OCI-LY1 (cell line): ENCODE measurements around the gene NHP2.

Experiments
- H2AFZ ChIP-seq: fragments of 200-600 bp; sonication (generic), shearing (Covaris generic); 2 replicates; pipeline ENCODE4 v1.6.0; 2014; ENCODE audit warnings: antibody characterized with exemption, mild to moderate bottlenecking, low read length
- H3F3A ChIP-seq: fragments of 200-600 bp; sonication (generic), shearing (Covaris generic); 2 replicates; pipeline ENCODE4 v1.6.0; 2014; ENCODE audit warnings: mild to moderate bottlenecking, antibody characterized with exemption, low read length, moderate library complexity; ENCODE audit not compliant: insufficient read depth
- H3K27ac ChIP-seq: fragments of 200-600 bp; sonication (generic); 2 replicates; pipeline ENCODE4 v1.5.1; 2014; ENCODE audit warnings: low read length, mixed run types, mild to moderate bottlenecking, low read depth; ENCODE audit not compliant: poor library complexity, severe bottlenecking
- H3K27me3 ChIP-seq: fragments of 200-600 bp; sonication (generic); 2 replicates; pipeline ENCODE4 v1.6.0; 2014; ENCODE audit warnings: antibody characterized with exemption, mild to moderate bottlenecking, low read length, moderate library complexity; ENCODE audit not compliant: insufficient read depth
- H3K36me3 ChIP-seq: fragments of 200-600 bp; sonication (generic); 2 replicates; pipeline ENCODE4 v1.6.1; 2014; ENCODE audit warnings: mild to moderate bottlenecking, antibody characterized with exemption, low read length, moderate library complexity, mixed read lengths; ENCODE audit not compliant: insufficient read depth
- H3K4me1 ChIP-seq: fragments of 200-600 bp; sonication (generic); 2 replicates; pipeline ENCODE4 v1.5.1; 2014; ENCODE audit warnings: mild to moderate bottlenecking, low read length, moderate library complexity; ENCODE audit not compliant: insufficient read depth, severe bottlenecking
- H3K4me2 ChIP-seq: fragments of 200-600 bp; sonication (generic), shearing (Covaris generic); 2 replicates; pipeline ENCODE4 v1.6.1; 2014; ENCODE audit warnings: low read length
- H3K4me3 ChIP-seq: fragments of 200-600 bp; sonication (generic); 2 replicates; pipeline ENCODE4 v1.5.1; 2014; ENCODE audit warnings: low read length, low read depth, mild to moderate bottlenecking, mixed read lengths; ENCODE audit not compliant: poor library complexity, severe bottlenecking
- H3K79me2 ChIP-seq: fragments of 200-600 bp; shearing (Covaris generic); 2 replicates; pipeline ENCODE4 v1.6.1; 2016; ENCODE audit warnings: mixed run types, low read length, mixed read lengths; ENCODE audit not compliant: insufficient read depth
- H3K9ac ChIP-seq: fragments of 200-600 bp; sonication (generic), shearing (Covaris generic); 2 replicates; pipeline ENCODE4 v1.6.1; 2014; ENCODE audit warnings: mild to moderate bottlenecking, low read length, mixed read lengths
- H3K9me2 ChIP-seq: fragments of 200-600 bp; sonication (generic), shearing (Covaris generic); 2 replicates; pipeline ENCODE4 v1.6.1; 2014; ENCODE audit warnings: low read depth, mild to moderate bottlenecking, low read length, mixed read lengths
- H3K9me3 ChIP-seq: fragments of 200-600 bp; shearing (Covaris generic); 2 replicates; pipeline ENCODE4 v1.6.1; 2014; ENCODE audit warnings: low read length, mixed read lengths
- H4K20me1 ChIP-seq: fragments of 200-600 bp; sonication (generic), shearing (Covaris generic); 2 replicates; pipeline ENCODE4 v1.6.0; 2016; ENCODE audit warnings: mild to moderate bottlenecking, low read length; ENCODE audit not compliant: insufficient read depth
- EZH2 ChIP-seq: fragments of 200-600 bp; sonication (generic), shearing (Covaris generic); IDR thresholded peaks from 2 replicates; pipeline ENCODE4 v1.8.0; 2017; ENCODE audit warnings: borderline replicate concordance, mixed run types, mild to moderate bottlenecking, antibody characterized with exemption, low read length, moderate library complexity, mixed read lengths
- TF ChIP-seq, protein P1 (sequence below): fragments of 200-600 bp; sonication (generic), shearing (Covaris generic); IDR thresholded peaks from 2 replicates; pipeline ENCODE4 v1.5.1; 2017; ENCODE audit warnings: mild to moderate bottlenecking, antibody characterized with exemption, low read length, moderate library complexity, mixed read lengths

NHP2 gene

DNA sequence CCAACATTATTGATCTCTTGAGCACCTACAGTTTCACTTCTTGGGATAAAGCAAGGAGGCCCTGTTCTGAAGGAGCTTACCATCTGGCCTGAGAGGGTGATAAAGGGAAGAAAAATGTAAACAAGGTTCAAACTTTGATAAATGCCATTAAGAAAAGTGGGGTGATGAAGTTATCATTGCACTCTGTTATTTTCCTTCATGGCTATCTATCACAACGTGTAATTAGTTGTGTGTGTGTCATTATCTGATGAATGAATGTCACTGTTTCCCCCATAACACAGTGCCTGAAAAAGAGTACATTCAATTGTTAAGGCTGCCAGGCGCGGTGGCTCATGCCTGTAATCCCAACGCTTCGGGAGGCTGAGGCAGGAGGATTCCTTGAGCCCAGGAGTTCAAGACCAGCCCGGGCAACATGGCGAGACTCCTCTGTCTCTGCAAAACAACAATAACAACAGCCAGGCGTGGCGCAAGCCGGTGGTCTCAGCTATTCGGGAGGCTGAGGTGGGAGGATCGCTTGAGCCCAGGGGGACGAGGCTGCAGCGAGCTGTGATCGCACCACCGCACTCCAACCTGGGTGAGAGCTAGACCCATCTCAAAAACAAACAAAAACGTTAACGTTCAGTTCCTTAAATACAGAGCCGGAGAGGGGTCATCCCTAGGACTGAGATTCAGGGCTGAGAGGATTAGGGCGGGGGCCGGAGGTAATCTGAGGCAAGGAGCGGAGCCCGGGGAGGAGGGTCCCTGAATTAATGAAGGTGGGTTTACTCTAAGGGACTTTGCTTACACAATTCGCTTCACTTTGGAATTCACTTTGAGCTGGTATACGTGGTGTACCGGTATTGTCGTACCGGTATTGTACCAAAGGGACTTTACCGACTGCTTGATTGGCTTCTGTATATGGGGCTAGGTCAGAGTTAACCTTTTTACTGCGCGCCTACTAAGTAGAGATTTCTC, 917 bp downstream of the NHP2 start:
- Histone ChIP-seq H3K4me2 (peak overlapping the region; percentile 85), H3K9ac (peak overlapping the region; percentile 88), H2AFZ (no peak overlapping the region), H4K20me1 (no peaks in the 10 kb centered on the region), H3K36me3 (peaks cover 51% of the 10 kb centered on the region), H3K79me2 (peaks cover 6% of the 10 kb centered on the region; the same call in 1 of the 2 replicates), H3K27ac (peak overlapping the region; percentile 13), H3F3A (no peaks in the 10 kb centered on the region), H3K4me1 (peaks cover 29% of the 10 kb centered on the region), H3K9me3 (no peaks in the 10 kb centered on the region), H3K27me3 (no peaks in the 10 kb centered on the region), H3K9me2 (no peaks in the 10 kb centered on the region), H3K4me3 (peak overlapping the region; percentile 74)
- TF ChIP-seq, protein P1, sequence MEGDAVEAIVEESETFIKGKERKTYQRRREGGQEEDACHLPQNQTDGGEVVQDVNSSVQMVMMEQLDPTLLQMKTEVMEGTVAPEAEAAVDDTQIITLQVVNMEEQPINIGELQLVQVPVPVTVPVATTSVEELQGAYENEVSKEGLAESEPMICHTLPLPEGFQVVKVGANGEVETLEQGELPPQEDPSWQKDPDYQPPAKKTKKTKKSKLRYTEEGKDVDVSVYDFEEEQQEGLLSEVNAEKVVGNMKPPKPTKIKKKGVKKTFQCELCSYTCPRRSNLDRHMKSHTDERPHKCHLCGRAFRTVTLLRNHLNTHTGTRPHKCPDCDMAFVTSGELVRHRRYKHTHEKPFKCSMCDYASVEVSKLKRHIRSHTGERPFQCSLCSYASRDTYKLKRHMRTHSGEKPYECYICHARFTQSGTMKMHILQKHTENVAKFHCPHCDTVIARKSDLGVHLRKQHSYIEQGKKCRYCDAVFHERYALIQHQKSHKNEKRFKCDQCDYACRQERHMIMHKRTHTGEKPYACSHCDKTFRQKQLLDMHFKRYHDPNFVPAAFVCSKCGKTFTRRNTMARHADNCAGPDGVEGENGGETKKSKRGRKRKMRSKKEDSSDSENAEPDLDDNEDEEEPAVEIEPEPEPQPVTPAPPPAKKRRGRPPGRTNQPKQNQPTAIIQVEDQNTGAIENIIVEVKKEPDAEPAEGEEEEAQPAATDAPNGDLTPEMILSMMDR = no peak
- TF ChIP-seq EZH2 = no peak

DNA sequence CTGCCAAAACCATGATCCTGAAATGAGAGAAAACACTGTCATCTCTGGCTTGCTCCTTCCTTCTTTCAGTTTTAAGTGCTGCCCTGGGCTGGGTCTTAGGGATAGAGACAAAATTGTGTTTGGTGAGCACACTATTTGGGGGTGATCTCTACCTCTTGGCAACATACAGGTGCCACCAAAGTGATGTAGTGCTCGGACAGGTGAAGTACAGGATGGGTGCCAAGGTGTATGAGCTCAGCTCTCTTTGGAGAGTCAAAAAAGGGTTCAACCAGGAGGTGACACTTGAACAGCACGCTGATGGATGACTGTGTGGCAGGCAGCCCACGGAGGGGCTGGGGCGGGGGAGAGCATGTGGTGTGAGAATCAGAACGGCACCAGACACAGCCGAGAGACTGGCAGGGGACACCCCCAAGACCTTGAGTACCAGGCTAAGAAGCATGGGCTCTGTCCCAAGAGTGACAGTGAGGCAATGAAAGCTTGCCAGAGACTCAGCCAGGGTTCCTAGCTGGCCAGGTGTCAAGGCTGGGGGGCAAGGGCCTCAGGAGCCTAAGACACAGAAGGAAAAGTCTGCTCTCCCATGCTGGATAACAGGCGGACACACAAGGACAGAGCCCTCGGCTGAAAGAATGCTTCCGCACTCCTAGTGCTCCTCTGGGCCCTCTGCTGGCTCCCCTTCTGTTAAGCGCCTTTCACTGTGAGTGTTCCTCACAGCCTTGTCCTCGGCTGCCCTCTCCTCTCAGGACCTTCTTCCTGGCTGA, 2.5 kb downstream of the NHP2 start:
- Histone ChIP-seq H3K9ac (no peak overlapping the region; the same call in 1 of the 2 replicates), H3K9me3 (no peaks in the 10 kb centered on the region), H3K9me2 (no peaks in the 10 kb centered on the region), H3K79me2 (peaks cover 6% of the 10 kb centered on the region; the same call in 1 of the 2 replicates), H2AFZ (no peak overlapping the region), H3K27me3 (no peaks in the 10 kb centered on the region), H3K4me2 (peak overlapping the region; percentile 85; the same call in 1 of the 2 replicates), H3K4me3 (no peak overlapping the region), H3F3A (no peaks in the 10 kb centered on the region), H4K20me1 (no peaks in the 10 kb centered on the region), H3K4me1 (peaks cover 29% of the 10 kb centered on the region), H3K27ac (no peak overlapping the region), H3K36me3 (peaks cover 67% of the 10 kb centered on the region)
- TF ChIP-seq, protein P1 = peak; percentile 12; the same call in 1 of the 2 replicates
- TF ChIP-seq EZH2 = no peak

DNA sequence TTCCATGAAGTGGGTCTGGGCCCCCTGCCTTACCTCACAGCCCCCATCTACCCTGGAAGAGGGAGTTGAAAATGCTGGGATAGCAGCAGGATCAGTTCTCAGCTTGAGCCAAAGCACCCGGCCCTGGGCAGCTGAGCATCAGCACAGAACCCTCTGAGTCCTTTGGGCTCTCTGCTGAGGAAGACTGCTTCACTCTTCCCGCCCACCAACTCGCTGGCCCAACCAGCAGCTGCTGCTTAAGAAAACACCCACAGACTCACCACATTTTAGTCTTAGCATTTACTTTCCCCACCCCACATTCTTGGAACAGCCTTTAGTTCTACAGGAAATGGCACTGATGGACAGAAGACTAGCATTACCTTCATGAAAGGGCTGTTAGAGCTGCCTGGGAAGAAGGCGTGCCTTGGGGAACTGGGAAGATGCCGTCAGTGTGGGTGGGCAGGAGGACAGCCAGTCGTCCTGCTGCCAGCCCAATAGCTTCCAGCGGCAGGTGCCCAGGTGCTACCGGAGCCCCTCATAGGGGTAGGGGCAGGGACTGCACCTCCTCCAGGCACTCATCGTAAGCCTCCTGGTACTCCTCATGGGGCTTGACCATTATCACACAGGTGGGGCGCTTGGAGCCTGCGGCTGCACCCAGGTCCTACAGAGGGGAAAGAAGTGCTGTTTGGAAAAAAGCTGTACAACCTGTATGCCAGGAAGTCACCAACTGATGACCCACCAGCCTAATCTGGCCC, 4.3 kb downstream of the NHP2 start:
- H4K20me1 ChIP-seq = no peaks in the 10 kb centered on the region
- no peak for TF ChIP-seq EZH2
- TF ChIP-seq, protein P1 = no peak

More for the DNA sequence above, 4.3 kb downstream of the NHP2 start:
- H3K9me2 ChIP-seq = no peaks in the 10 kb centered on the region
- H3F3A ChIP-seq = no peaks in the 10 kb centered on the region
- H3K79me2 ChIP-seq = peaks cover 6% of the 10 kb centered on the region; the same call in 1 of the 2 replicates
- H3K9me3 ChIP-seq = no peaks in the 10 kb centered on the region
- H3K4me1 ChIP-seq = peaks cover 14% of the 10 kb centered on the region
- peaks cover 80% of the 10 kb centered on the region for H3K36me3 ChIP-seq
- no peak overlapping the region for H3K4me3 ChIP-seq
- H3K27ac ChIP-seq = no peak overlapping the region
- H3K27me3 ChIP-seq = no peaks in the 10 kb centered on the region
- H3K9ac ChIP-seq = no peak overlapping the region
- H2AFZ ChIP-seq = no peak overlapping the region
- no peak overlapping the region for H3K4me2 ChIP-seq
